SHP77 (cell line): ENCODE measurements around the gene EXOC5.

Experiments used
- DNase-seq, 2 experiments: peaks; one replicate each; lab custom pipeline; 2025; lab: John Stamatoyannopoulos, UW

Gene EXOC5, protein sequence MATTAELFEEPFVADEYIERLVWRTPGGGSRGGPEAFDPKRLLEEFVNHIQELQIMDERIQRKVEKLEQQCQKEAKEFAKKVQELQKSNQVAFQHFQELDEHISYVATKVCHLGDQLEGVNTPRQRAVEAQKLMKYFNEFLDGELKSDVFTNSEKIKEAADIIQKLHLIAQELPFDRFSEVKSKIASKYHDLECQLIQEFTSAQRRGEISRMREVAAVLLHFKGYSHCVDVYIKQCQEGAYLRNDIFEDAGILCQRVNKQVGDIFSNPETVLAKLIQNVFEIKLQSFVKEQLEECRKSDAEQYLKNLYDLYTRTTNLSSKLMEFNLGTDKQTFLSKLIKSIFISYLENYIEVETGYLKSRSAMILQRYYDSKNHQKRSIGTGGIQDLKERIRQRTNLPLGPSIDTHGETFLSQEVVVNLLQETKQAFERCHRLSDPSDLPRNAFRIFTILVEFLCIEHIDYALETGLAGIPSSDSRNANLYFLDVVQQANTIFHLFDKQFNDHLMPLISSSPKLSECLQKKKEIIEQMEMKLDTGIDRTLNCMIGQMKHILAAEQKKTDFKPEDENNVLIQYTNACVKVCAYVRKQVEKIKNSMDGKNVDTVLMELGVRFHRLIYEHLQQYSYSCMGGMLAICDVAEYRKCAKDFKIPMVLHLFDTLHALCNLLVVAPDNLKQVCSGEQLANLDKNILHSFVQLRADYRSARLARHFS

DNA sequence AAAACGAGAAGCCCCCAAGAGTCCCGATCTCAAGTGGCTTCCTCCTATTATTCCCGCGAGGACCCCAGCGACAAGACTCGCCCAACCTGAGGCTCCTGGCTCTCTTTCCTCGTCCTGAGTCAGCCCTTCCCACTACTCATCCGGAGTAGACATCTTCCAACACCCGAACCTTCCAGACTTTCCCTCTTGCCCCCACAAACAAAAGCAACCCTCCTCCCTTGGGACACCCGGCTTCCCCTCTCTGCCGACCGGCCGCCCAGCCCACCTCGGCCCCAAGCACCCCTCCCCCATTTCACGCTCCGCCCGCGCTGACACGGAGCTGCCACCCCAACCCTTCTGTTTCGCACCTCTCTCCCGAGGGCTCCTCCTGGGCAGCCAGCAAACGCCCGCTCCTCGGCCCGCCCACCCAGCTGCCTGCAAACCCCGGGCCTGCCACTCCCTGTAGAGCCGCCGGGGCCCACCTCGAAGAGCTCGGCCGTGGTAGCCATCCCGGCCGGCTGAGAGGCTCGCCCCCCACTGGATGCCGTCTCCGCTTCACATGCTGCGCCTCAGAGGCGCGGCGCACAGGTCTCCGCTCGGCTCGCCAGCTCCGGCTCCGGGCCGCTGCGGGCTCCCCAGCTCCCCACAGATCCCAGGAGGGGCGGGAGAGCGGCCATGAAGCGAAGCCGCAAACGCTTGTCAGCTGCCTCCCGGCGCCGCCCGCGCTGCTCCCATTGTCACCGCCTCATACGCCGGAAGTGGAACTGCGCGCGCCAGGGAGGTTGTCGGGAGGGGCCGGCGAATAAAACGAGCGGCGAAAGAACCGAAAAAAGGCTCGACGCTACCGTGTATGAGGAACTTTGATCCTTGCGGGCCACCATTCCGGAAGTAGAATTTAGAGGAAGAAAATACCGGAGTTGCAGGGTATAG is at the start of gene EXOC5, which contains the start of gene AP5M1:
TSS of gene EXOC5 (minus strand) at position 745 of the 909 bp plus-strand sequence. CDS start at position 488, 257 bp downstream.
TSS of gene AP5M1 (plus strand) at position 811 of the 909 bp plus-strand sequence. CDS start 344 bp downstream, outside the sequence.
- DNase-seq, result peak; percentile 88 to 96

DNA sequence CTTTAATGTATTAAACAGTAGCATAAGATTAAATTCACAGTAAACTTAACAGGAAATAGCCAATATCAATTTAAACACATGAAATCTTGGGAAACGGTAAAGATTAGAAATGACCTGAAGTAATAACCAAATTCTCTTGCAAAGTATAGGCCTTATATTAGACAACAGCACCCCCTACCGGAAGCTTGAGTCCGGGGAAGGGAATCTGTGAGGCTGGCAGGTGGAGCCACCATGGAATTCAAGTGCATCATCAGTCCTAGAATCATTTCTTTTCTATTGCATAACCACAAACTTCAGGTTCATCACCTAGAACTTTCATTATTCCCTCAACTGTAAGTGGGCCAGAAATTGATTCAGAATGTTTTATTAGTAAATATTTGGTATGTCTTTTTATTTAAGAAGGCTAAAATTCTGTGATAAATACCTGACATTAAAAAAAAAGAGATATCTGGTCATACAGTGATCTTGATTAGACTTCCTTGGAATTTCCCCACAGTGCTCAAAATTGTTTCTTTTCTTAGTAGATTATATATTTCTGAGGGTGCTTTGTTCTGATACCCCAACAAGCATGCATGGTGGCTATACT is 48.6 kb upstream of the EXOC5 start:
- DNase-seq, result peak; percentile 63 to 75

DNA sequence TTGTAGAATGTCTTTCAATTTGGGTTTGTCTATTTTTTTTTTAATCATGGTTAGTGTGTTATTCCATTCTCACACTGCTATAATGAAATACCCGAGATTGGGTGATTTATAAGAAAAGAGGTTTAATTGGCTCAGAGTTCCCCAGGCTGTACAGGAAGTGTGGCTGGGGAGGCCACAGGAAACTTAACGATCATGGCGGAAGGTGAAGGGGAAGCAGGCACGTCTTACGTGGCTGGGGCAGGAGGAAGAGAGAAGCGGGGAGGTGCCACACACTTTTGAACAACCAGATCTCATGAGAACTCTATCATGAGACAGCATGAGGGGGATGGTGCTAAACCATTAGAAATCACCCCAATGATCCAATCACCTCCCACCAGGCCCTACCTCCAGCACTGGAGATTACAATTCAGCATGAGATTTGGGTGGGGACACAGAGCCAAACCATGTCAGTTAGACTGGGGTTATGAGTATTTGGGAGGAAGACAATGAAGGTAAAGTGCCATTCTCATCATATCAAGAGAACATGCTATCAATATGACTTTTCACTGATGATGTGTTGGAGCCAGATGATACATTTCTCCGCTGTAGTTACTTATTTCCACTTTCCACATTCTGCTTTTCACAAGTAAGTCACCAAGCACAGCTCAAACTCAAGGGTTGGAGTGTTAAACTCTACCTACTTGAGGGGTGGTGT is 45.8 kb upstream of the EXOC5 start:
- DNase-seq, result no peak

DNA sequence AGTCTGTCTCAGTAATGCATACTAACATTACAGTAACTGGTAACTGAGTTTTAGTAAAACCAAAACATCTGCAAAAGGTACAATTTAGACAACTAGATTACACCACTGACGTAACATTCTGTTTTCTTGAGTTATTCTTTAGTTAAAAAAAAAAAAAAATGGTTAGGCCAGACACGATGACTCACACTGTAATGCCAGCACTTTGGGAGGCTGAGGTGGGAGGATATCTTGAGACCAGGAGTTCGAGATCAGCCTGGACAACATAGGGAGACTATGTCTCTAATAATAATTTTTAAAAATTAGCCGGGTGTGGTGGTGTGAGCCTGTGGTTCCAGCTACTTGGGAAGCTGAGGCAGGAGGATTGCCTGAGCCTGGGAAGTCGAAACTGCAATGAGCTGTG is 34.2 kb upstream of the EXOC5 start:
- no peak for DNase-seq

DNA sequence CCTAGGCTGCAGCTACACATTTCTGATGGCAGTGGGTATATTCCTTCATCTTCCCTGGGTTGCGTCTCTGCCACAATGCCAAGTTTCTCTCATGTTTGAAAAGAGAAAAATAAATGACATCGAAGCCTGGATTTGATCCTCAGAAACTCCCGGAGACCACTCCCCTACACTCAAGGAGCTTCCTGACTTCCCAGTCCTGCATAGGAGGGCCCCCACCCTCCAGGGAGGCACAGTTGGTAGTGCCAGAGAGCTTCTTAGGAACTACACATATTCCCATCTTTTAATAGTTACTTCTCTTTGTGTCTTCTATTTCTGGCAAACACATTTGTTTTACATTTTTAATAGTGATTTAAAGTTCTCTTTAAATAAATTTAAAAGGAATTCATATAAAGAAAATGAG is 30.8 kb upstream of the EXOC5 start:
- DNase-seq, result no peak

DNA sequence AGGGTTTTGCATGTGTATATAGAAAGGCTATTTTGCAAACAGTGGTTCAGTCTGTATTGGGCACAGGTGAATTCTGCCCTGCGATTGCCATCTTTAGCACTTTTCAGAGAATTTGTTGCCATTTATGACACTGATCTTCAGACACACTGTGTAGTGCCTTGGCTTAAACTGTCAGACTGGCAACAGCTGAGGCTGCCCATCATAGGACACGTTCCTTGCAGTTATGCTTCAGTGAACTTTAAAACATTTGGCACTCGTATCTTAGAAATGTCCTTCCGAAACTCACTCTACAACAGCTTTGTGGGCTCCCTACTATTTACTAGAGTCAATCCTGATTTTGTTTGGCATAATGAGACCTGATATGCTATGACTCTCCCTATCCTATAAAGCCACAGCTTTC is 29.1 kb upstream of the EXOC5 start:
- no peak for DNase-seq

DNA sequence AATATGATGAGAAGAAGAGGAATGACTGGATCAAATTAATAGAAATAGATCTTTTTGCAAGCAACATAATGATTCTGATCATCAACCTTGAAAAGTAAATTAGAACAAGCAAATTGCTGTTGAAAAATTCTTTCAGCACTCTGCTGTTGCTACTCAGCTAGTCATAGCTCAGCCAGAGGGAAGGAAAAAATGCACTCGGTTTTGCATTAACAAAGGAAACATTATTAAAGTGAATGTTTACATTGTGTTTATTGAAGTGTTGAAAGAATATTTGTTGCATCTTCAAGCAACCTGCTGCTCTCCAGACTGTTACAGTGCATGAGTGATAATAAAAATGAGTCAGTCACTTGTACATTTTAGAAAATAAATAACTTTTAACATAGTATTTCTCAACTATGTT is 26.5 kb upstream of the EXOC5 start:
- DNase-seq, result no peak

DNA sequence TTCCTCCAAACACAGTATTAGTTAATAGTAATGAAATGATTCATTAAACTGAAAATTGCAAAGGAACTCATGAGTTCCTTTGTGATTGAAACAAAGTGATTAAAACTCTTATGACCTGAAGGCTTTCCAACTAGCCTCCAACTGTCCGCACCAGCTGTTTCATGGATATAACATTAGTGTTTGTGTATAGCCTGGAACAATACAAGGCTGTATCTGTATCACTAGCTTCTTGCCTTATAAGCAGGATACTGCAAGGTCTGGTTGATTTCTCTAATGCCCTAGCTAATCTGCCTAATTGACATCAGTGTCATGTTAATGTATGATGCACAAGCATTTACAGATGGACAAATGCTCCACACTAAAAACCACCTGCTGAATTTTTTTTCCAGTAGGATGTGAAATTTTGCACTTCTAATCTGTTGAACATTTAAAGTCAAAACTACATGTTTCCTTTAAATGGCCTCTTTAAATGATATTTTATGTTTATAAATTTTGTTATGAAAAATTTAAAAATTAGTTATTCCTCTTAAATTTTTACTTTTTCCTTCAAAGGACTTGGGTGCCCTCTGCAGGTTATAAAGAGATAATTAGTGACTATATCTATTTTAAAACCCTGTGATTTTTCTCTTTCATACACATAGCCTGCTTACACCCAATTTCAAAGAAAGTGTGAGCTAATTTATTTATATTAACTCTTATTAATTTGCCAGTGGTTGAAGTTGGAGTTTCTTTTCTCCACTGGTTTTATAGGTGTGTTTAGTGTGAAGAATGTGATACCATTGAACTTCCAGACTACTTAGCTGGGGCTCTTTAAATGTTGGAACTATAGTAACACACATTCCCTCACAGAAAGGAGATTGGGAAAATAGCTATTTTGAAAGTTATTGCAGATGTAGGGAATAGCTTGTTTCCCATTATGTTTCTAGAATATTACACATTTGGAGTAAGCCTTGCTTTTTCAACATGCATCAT is 25.4 kb upstream of the EXOC5 start:
- DNase-seq, result peak in 1 of 2 experiments; percentile 8

DNA sequence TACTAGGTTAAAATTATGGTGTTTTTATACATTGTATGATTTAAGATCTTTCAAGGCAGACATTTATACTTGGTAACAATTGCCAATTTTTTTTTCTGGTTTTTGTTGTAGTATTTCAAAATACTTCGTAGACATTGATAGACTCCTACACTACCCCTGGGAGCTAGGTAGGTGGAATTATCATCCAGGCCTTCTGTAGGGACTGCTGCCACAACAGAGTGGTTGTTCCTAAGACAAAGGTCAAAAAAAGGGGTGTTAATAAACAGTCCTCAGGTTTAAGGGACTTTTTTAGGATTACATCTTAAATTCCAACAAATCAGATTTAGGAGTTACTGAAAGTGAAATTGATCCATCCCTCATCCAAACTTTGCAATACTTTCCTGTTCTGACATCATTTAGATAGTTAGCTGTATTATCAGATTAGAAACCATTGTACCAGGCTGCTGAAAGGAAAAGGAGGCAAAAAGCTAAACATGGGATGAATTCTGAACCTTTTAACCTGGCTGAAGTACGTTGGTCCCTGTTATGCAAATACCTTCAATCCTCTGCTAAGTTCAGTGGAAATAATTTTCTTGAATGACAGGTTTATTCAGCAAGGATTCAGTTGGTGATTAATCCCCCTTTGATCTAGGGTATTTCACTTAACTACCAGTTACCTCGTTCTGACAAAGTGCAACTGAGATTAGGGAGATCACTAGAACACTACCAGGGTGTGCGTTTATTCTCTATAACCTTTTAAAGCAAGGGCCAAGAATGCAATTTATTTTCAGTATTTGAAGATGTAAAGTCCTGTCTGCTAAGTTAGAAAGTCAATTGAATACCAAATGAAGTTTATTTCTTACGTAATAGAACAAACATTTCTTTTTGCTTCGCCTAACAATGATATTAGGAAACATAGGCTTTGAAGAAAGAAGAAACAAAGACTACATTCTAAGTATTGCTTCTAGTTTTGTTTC is 23.3 kb upstream of the EXOC5 start:
- no peak for DNase-seq

DNA sequence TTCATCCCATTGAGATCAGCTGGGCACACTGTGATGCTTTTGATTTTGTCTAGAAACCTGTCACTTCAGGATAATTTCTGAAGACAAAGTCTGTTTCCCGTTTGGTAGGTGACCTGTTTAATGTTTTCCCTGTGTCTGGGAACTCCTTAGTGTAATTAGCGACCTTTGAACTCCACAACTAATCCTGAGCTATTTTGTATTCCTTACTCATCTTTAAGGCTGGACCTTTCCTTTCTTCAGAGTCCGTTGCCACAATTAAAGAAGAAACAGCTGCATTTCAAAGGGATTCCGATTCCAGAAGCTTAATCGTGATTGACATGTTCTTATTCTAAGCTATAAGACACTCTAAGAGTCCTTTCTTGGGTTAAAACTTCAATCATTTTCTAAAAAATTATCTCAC is 22.0 kb upstream of the EXOC5 start:
- DNase-seq, result no peak

DNA sequence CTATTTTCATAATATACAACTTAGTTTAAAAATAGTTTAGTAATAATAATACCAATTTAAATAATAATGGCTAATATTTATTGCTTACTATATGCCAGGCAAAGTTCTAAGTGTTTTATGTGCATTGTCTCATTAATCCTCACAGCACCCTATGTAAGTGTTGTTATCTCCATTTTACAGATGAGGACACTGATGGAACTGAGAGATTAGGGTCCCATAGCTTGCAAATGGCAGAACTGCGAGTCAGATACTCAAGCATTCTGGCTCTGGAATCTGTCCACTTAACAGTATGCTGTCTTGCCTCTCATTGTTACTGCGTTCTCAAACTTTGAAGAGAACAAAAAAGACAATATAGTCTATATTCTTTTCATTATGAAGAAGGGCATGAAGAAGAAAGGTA is 19.0 kb upstream of the EXOC5 start:
- no peak for DNase-seq

DNA sequence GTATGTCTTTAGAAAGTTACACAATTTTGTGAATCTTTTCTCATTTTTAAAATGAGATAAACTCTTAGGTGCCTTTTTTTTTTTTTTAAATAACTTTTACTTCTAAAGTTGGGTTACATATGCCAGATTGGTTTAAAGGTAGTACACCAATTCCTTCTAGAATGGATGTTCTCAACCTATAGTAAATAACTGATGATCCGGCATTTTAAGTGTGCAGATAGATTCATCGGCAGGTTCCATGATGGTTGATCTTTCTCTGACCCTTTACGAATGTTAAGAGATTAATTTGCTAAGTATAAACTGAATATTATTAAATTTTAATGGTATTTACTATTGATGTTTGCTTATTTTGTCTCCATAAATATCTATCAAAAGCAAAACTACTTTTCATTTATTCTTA is 8.4 kb upstream of the EXOC5 start:
- no peak for DNase-seq

DNA sequence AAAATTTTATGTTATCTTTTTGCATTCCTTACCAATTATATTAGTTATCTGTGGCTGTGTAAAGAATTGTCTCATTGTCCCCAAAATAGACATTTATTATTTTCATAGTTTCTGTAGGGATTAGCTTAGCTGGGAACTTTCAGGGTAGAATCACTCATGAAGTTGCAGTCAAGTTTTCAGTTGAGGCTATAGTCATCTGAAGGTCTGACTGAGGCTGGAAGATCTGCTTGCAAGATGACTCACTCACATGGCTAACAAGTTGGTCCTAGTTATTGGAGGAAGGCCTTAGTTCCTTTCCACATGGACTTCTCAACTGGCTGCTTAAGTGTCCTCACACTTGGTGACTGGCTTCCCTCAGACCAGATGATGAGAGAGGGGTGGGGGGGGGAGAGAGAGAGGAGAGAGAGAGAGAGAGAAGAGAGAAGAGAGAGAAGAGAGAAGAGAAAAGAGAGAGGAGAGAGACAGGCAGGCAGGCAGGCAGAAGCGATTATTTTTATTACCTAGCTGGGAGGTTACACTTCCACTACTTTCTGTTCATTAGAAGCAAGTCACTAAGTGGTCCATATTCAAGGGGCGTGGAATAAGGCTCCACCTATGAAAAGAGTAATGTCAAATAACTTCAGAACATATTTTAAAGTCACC is 6.4 kb upstream of the EXOC5 start:
- no peak for DNase-seq

DNA sequence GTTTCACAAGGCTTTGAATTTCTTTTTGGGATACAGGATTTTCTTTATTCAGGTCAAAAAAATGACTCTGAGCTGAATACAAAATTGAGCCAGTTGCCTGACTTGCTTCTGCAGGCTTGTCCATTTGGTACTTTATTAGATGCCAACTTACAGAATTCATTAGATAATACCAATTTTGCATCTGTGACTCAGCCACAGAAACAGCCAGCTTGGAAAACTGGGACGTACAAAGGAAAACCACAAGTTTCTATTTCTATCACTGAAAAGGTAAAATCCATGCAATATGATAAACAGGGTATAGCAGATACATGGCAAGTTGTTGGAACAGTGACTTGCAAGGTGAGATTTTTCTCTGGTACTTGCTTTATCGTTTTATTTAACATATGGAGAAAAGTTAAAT is 5.8 kb upstream of the EXOC5 start:
- no peak for DNase-seq

DNA sequence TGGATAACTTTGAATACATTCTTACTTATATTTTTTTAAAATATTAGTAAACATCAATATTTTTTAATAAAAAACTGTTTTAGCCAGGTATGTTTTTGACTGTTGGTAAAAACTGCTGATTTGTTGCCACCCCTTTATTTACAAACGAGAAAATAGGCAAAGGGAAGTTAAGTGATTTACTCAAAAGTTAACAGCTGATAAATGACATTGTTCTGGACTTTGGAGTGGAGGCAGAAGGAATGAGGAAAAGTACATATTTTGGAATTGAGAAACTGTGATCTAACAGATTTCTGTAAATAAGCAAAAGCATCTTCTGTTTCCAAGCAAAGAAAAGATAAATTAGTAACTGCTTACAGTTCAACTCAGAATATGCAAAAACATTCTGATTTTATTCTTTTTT is 4.5 kb upstream of the EXOC5 start:
- DNase-seq, result no peak

DNA sequence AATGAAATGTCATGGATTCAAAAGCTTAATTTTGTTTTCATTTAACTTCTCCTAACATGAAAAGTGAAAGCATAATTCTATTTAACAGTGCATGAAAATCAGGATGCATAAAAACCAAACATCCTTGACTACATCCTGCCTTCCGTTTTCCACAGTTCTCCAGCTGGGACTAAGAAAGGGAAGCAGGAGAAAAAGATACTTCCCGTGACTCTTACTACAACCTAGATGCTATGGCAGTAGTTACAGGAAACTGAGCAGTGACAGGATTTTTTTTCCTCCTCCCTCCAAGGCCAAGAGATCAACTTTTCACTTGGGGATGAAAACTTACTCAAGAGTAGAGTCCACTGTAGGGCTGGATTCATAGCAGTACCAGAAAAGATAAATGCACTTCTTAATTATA is 2.6 kb downstream of the EXOC5 start:
- DNase-seq, result no peak

DNA sequence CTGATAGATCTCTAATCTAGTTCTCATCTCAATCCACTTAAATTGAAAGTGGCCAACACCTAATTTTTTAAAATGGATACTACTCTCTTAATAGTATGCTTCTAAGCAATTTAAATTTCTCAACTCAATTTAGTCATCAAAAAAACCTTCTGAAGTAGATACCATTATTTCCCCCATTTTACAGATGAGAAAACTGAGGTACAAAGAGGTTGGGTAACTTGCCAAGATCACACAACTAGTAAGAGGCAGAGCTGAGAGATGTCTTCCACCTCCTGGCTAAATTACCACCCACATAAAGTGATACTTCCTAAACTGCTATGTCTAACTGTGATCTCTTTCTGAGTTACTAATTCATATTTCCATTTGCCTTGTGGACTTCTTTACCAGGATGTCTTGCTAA is 6.6 kb downstream of the EXOC5 start:
- no peak for DNase-seq

DNA sequence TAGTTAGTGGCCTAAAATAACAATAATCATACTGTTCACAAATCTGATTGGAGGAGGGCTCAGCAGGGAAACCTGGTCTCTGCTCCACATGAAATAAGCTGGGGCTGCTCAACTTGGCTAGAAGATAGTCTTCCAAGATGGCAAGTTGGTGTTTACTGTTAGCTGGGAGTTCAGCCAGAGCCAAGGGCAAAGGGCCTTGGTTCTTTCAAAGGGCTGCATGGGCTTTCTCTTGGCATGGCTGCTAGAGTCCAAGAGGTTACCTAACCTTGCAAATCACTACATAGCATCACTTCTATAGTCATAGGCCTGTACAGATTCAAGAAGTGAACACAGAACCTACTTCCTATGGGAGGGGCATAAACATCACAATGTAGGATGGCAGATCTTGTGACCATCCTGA is 7.1 kb downstream of the EXOC5 start:
- no peak for DNase-seq
